LoVo (cell line): ENCODE data around the gene ENO2.

ENCODE experiments used
- DNase-seq: peaks from one replicate; pipeline ENCODE4 v3.0.0-alpha.2; 2016; ENCODE audit warnings: low spot score

Gene ENO2

GRCh38 chr12:6960593-6961277 is 46.4 kb downstream of the ENO2 start:
- no peak for DNase-seq

GRCh38 chr12:6961278-6961694 is 46.9 kb downstream of the ENO2 start:
- DNase-seq: peak; percentile 83

GRCh38 chr12:6961695-6962284 is 47.4 kb downstream of the ENO2 start:
- peak; percentile 86 for DNase-seq

- DNase-seq: peak; percentile 82
These were observed 48.1 kb downstream of the ENO2 start for GRCh38 chr12:6962285-6963015.

GRCh38 chr12:6963016-6963731 is 48.8 kb downstream of the ENO2 start:
- peak; percentile 95 for DNase-seq

GRCh38 chr12:6963791-6964413 is 49.5 kb downstream of the ENO2 start:
- peak; percentile 41 for DNase-seq

- no peak for DNase-seq
These were observed 50.2 kb downstream of the ENO2 start for GRCh38 chr12:6964605-6965025.

GRCh38 chr12:6965026-6965661 is 50.8 kb downstream of the ENO2 start:
- peak; percentile 93 for DNase-seq

GRCh38 chr12:6965714-6966113 is 51.3 kb downstream of the ENO2 start:
- no peak for DNase-seq

- DNase-seq: no peak
These were observed 52.0 kb downstream of the ENO2 start for GRCh38 chr12:6966351-6966750.

GRCh38 chr12:6967651-6968100 is 53.3 kb downstream of the ENO2 start:
- no peak for DNase-seq

- DNase-seq: no peak
These were observed 54.0 kb downstream of the ENO2 start for GRCh38 chr12:6968426-6968825.

- no peak for DNase-seq
These were observed 55.7 kb downstream of the ENO2 start for GRCh38 chr12:6970096-6970527.
